HUES48 (cell line): ENCODE measurements around the gene CANT1.
"Not testable (repeated sequence)": the region's sequence is repeated elsewhere in the genome, so short reads cannot be mapped to it uniquely, and the experiment has no call there.

Experiments used
- H3K27ac ChIP-seq: one replicate; pipeline ENCODE4 v1.7.0; 2013; ENCODE audit warnings: low read depth, low read length, inconsistent platforms
- H3K27me3 ChIP-seq: 2 replicates; pipeline ENCODE4 v1.6.1; 2013; ENCODE audit warnings: mild to moderate bottlenecking, low read length; ENCODE audit not compliant: control insufficient read depth, insufficient read depth
- H3K36me3 ChIP-seq: 2 replicates; pipeline ENCODE4 v1.6.1; 2013; ENCODE audit warnings: low read length; ENCODE audit not compliant: control insufficient read depth, insufficient read depth
- H3K4me1 ChIP-seq: 2 replicates; pipeline ENCODE4 v1.6.1; 2013; ENCODE audit warnings: mild to moderate bottlenecking, low read length; ENCODE audit not compliant: control insufficient read depth, insufficient read depth
- H3K4me3 ChIP-seq: 2 replicates; pipeline ENCODE4 v1.5.1; 2013; ENCODE audit warnings: mild to moderate bottlenecking, low read depth, low read length
- H3K9ac ChIP-seq: 2 replicates; pipeline ENCODE4 v1.6.1; 2013; ENCODE audit warnings: mild to moderate bottlenecking, low read depth, low read length, moderate library complexity
- H3K9me3 ChIP-seq: 2 replicates; pipeline ENCODE4 v1.6.1; 2013; ENCODE audit warnings: low read length; ENCODE audit not compliant: control insufficient read depth, insufficient read depth

Gene CANT1

GRCh38 chr17:79026376-79027273 is 17.1 kb upstream of the CANT1 start:
- no peaks in the 10 kb centered on the region for H3K36me3 ChIP-seq
- no peaks in the 10 kb centered on the region for H3K9me3 ChIP-seq
- peaks cover 60% of the 10 kb centered on the region for H3K27me3 ChIP-seq
- no peak overlapping the region for H3K4me3 ChIP-seq
- H3K4me1 ChIP-seq, result peaks cover 16% of the 10 kb centered on the region
- H3K27ac ChIP-seq, result no peak overlapping the region
- H3K9ac ChIP-seq, result no peak overlapping the region

DNA sequence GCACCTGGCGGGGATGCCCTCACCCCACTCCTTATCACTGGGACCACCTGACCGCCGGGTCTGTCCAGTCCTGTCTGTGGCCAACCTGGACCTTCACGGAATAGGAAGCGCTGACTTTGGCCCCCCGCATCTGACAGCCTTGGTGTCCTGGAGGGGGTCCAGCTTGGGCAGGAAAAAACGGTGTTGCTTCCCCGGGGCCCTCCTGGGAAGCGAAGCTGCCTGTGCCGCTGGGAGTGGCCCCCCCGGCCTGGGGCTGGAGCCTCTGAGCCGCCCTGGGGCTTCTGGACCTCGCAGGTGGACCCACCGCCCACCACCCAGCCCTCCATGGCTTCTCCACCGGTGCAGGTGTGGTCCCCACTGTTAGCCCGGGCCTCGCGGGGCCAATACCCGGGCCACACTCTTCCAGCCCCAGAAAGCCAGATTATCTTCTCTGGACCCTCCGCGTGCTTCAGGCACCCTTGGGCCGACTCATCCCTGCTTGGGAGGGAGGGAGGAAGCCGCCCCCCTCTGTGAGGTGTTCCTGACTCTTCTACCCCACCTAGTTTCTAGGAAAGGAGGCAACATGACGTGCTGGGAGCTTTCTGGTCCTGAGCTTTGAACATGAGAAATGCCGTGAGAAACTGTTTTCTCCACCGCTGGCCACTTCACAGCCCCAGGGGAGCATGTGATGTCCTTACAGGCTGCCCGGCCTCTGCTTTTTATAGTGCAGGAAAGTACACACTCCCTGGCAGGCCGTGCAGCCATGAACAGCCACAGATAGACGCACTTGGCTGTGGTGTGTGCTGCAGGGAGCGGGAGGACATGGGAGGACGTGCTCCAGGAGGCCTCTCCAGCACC is 15.6 kb upstream of the CANT1 start:
- Histone ChIP-seq H3K4me3 (peak overlapping the region; percentile 62), H3K9me3 (no peaks in the 10 kb centered on the region), H3K9ac (no peak overlapping the region), H3K36me3 (no peaks in the 10 kb centered on the region), H3K27me3 (peaks cover 75% of the 10 kb centered on the region), H3K27ac (no peak overlapping the region), H3K4me1 (peaks cover 16% of the 10 kb centered on the region)

DNA sequence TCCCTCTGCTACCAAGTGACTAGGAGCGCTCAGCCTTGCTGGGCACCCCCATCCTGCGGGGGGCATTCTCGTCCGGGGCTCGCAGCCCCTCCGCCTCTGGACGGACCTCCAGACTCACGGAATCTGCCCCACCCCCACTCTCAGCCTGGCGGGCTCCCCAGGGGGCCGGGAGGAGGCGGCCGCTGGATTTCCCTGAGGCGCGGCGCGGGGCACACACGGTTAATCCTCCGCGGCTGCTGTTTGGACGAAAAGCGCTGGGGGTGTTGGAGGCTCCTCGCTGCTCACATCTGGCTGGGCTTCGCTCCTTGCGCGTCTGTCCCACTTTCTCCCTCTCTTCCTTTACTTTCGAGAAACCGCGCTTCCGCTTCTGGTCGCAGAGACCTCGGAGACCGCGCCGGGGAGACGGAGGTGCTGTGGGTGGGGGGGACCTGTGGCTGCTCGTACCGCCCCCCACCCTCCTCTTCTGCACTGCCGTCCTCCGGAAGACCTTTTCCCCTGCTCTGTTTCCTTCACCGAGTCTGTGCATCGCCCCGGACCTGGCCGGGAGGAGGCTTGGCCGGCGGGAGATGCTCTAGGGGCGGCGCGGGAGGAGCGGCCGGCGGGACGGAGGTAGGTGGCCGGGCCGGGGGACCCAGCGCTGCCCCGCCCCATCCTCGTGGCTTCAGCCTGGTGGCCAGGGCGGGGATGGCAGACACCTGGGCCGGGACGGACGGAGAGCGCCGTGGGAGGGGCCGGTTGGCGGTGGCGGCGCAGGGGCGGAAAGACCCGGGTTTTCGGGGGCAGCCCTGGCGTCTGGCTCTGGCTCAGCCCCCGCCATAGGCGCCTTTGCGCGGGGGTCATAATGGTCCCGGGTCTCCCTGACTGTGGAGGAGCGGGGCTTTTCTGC is 14.6 kb upstream of the CANT1 start, which contains the start of gene C1QTNF1:
Gene C1QTNF1, plus strand, starts transcription at position 284 of the 886 bp plus-strand sequence. CDS start 19,800 bp downstream, outside the sequence.
- Histone ChIP-seq H3K4me3 (peak within 1 kb of the TSS; percentile 62), H3K27ac (no peak within 1 kb of the TSS), H3K9me3 (no peaks in the 10 kb centered on the region), H3K27me3 (peaks cover 80% of the 10 kb centered on the region), H3K9ac (no peak within 1 kb of the TSS), H3K36me3 (no peaks in the 10 kb centered on the region), H3K4me1 (peaks cover 16% of the 10 kb centered on the region)

DNA sequence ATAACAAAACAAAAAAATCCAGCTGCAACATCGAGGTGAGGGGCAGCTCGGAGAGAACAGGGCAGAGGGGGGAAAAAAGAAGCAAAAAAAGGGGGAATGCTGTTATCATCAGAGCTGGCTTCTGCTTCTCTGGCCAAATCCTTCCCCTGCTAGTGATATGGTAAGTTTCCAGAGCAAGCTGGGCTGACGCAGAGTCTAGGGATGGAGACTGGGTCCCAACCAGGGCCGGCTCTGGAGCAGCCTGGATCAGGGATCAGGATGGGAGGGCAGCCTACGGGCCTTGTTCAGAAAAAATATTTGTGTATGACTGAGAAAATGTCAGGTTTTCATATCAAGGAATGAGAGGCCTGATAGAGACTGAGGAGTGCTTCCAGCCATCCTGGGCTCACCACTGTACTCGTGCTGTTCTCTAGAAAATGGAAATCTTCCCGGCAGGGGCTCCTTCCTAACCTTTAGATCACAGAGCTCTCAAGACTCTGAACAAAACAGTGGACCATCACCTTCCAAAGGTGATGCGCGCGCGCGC is 13.7 kb upstream of the CANT1 start:
- peaks cover 80% of the 10 kb centered on the region for H3K27me3 ChIP-seq
- no peak overlapping the region for H3K27ac ChIP-seq
- H3K9me3 ChIP-seq, result no peaks in the 10 kb centered on the region
- H3K36me3 ChIP-seq, result no peaks in the 10 kb centered on the region
- peaks cover 16% of the 10 kb centered on the region for H3K4me1 ChIP-seq
- H3K9ac ChIP-seq, result no peak overlapping the region
- peak overlapping the region; percentile 62; the same call in 1 of the 2 replicates for H3K4me3 ChIP-seq

DNA sequence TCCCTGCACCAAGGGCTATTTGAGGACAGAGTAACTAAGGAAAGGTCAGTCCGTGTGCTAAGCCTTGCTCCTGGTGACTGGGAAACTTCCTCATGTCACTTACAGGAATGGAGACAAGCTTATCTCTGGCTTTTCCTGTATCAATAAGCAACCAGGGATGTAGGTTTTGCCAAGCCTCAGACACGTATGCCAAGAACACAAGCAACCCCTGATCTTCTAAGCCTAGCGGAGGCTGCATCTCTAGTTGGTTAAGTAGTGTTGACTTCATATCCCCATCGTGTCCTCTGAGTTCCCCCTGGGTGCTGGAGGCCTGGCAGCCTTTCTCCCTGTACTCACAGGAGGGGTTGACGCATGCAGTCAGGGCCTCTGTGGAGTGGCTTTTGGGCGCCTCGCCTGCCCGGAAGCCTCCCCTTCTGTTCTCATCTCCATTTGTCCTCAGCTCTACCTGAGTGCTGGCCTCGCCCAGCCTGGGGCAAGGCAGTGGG is 13.0 kb upstream of the CANT1 start:
- Histone ChIP-seq H3K9me3 (no peaks in the 10 kb centered on the region), H3K36me3 (no peaks in the 10 kb centered on the region), H3K27me3 (peaks cover 78% of the 10 kb centered on the region), H3K9ac (no peak overlapping the region), H3K4me3 (no peak overlapping the region), H3K4me1 (peaks cover 15% of the 10 kb centered on the region), H3K27ac (no peak overlapping the region)

GRCh38 chr17:79021929-79022328 is 12.4 kb upstream of the CANT1 start:
- not testable (repeated sequence) for H3K4me3 ChIP-seq, H3K4me1 ChIP-seq, H3K36me3 ChIP-seq, H3K27ac ChIP-seq, H3K9me3 ChIP-seq, H3K9ac ChIP-seq
- H3K27me3 ChIP-seq, result peaks cover 72% of the 10 kb centered on the region

DNA sequence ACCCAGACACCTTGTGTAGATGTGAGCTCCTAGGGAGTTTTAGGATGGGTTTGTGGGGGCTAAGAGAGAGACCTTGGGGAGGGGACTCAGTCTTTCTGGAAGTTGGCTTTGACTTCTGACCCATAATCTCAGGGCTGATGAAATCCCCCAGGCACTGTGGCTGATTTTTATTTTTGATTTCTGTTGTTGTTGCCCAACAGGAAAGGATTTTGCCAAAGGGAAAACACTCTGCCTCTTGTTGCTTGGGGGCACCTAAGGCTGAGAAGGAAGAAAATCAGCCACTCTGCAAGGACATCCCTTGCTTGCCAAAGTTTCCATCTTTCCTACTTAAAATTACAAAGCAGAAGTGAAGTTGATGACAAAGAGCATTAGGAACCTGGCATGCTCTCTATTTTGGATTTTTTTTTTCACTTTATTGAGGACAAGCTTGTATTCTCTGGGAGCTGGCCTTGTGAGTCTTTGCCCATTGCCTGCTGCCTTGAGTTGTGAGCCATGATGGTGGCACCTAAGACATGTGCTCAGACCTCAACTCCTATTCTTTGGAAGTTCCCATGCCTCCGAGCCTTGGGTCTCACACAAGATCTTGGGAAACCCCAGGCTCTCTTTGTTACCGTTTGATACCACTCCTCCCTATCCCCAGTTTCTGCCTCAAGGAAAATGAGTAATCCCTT is 11.2 kb upstream of the CANT1 start:
- H3K4me1 ChIP-seq, result peaks cover 10% of the 10 kb centered on the region
- peaks cover 61% of the 10 kb centered on the region for H3K27me3 ChIP-seq
- no peak overlapping the region for H3K9ac ChIP-seq
- no peak overlapping the region for H3K4me3 ChIP-seq
- no peaks in the 10 kb centered on the region for H3K36me3 ChIP-seq
- no peak overlapping the region for H3K27ac ChIP-seq
- H3K9me3 ChIP-seq, result peaks cover 6% of the 10 kb centered on the region

GRCh38 chr17:79019632-79020584 is 10.3 kb upstream of the CANT1 start:
- H3K4me3 ChIP-seq, result no peak overlapping the region
- H3K9ac ChIP-seq, result no peak overlapping the region
- H3K36me3 ChIP-seq, result no peaks in the 10 kb centered on the region
- H3K27me3 ChIP-seq, result peaks cover 53% of the 10 kb centered on the region
- peaks cover 10% of the 10 kb centered on the region for H3K4me1 ChIP-seq
- no peak overlapping the region for H3K27ac ChIP-seq
- H3K9me3 ChIP-seq, result peaks cover 10% of the 10 kb centered on the region

- no peak overlapping the region for H3K27ac ChIP-seq
Observed at GRCh38 chr17:79019261-79019631, 9.7 kb upstream of the CANT1 start.

More at GRCh38 chr17:79019261-79019631, 9.7 kb upstream of the CANT1 start:
- no peaks in the 10 kb centered on the region for H3K36me3 ChIP-seq
- no peak overlapping the region for H3K4me3 ChIP-seq
- peaks cover 16% of the 10 kb centered on the region for H3K9me3 ChIP-seq
- H3K9ac ChIP-seq, result no peak overlapping the region
- peaks cover 6% of the 10 kb centered on the region for H3K4me1 ChIP-seq
- H3K27me3 ChIP-seq, result peaks cover 46% of the 10 kb centered on the region
